GM18511 (cell line): ENCODE data around the gene STAB2.

Experiments
- ATAC-seq: cut with Tn5 transposase; IDR thresholded peaks from one replicate; pipeline ENCODE4 v1.9.1; 2021; ENCODE audit warnings: mild to moderate bottlenecking, moderate library complexity; ENCODE audit not compliant: unreplicated experiment

Gene STAB2, protein sequence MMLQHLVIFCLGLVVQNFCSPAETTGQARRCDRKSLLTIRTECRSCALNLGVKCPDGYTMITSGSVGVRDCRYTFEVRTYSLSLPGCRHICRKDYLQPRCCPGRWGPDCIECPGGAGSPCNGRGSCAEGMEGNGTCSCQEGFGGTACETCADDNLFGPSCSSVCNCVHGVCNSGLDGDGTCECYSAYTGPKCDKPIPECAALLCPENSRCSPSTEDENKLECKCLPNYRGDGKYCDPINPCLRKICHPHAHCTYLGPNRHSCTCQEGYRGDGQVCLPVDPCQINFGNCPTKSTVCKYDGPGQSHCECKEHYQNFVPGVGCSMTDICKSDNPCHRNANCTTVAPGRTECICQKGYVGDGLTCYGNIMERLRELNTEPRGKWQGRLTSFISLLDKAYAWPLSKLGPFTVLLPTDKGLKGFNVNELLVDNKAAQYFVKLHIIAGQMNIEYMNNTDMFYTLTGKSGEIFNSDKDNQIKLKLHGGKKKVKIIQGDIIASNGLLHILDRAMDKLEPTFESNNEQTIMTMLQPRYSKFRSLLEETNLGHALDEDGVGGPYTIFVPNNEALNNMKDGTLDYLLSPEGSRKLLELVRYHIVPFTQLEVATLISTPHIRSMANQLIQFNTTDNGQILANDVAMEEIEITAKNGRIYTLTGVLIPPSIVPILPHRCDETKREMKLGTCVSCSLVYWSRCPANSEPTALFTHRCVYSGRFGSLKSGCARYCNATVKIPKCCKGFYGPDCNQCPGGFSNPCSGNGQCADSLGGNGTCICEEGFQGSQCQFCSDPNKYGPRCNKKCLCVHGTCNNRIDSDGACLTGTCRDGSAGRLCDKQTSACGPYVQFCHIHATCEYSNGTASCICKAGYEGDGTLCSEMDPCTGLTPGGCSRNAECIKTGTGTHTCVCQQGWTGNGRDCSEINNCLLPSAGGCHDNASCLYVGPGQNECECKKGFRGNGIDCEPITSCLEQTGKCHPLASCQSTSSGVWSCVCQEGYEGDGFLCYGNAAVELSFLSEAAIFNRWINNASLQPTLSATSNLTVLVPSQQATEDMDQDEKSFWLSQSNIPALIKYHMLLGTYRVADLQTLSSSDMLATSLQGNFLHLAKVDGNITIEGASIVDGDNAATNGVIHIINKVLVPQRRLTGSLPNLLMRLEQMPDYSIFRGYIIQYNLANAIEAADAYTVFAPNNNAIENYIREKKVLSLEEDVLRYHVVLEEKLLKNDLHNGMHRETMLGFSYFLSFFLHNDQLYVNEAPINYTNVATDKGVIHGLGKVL (N-terminal part only)

DNA sequence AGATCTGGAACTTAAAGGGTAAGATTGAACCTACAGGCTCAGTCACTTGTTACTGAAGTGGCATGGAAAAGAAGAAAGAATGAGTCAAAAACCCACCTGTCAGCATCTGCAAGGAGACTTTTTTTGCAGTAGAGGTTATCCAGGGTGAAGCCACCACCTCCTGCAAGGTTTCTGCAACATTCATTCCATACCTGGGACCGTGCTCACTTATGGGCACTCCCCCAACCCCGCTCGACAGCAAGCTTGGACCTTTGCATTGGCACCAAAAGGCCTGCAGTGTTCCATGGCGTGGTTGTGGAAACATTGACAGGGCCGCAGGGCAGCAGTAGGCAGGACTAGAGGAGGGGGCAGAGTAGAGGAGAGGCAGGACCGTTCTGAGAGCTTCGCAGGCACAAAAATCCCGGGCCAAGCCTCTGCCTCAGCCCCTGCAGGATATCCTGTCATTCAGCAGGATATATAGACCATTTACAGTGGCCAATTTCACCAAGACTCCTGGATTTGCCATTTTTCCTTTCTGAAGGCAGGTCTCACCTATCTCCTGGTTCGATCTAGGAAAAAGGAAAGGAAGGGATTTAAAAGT is at the start of gene STAB2:
STAB2 (plus strand) TSS at position 483 of the 580 bp plus-strand sequence. CDS start 204 bp downstream, outside the sequence.
- no peak for ATAC-seq

DNA sequence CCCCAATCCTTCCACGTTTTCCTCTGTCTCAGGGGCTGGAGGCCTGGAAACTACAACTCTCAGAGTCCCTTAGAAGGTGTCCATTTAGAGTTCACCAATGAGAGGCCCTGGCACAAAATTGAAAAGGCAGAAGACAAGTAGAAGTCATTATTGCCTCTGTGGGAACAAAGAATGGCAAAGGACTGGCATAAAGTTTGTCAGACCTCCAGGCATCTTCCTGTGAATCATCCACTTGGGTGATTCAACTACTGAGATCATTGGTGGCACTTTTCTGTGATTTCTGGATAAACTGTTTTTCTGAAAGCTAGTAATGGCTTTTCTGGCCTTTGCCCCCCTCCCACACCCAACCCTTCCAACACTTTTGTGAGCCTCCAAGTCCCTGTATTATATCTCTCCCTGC is 48.7 kb upstream of the STAB2 start:
- no peak for ATAC-seq

DNA sequence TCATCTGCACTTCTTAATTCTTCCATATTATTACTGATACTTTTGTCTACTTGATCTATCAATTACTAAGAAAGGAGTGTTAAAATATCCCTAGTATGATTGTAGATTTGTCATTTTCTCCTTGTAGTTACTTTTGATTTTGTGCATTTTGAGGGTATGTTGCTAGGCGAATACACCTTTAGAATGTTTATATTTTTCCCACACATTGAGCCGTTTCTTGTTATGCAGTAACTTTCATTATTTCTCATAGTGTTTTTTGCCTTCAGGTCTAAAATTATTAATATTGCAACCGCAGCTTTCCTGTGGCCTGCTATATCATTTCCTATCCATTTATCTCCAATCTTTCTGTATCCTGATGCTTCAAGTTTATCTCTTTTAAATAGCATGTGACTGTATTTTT is 46.8 kb upstream of the STAB2 start:
- ATAC-seq = no peak

DNA sequence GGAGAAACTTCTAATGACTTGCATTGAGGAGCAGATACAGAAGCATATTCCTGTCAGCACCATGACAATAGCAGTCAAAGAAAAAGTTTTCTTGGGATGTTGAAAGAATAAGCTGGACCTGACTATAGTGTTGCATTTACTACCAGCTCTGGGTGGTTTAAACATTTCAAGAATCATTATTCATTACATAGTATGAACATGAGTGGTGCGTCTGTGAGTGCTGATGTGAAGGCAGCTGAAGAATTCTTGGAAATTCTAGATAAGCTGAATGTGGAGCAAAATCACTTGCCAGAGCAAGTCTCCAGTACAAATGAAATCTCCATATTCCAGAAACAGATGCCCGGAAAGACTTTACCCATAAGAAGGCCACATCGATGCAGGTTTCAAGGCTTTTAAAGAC is 45.0 kb upstream of the STAB2 start:
- no peak for ATAC-seq

DNA sequence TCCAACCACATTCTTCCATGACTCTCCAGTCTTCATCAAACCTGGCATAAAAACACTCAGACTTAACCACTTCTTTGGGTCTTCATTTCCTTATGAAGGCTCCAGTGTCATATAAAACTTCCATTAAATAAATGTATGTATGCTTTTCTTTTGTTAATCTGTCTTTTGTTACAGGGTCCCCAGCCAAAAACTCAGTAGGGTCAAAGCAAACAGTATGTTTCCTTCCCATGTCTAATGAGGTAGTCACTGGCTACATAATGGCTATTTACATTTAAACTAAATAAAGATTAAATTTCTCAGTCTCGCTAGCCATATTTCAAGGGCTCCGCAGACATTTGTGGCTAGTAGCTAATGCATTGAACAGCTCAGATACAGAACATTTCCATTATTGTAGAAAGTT is 40.1 kb upstream of the STAB2 start:
- ATAC-seq = no peak

DNA sequence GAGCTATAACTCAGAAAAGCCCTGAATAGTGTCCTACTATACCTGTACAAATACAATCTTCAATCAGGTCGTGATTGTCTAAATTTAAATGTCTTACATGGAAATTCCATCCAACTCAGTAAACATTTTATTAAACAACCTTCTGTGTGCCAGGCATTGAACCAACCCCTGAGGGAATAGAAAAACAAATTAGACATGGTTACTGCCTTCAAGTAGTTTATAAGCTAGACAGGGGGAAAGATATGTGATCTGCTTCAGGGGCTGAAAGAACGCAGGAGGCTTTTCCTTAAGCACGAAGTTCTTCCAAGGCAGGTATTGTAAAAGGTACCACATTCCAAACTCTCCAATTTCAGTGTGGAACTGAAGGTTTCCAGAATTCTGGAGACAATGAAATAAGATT is 39.7 kb upstream of the STAB2 start:
- no peak for ATAC-seq

DNA sequence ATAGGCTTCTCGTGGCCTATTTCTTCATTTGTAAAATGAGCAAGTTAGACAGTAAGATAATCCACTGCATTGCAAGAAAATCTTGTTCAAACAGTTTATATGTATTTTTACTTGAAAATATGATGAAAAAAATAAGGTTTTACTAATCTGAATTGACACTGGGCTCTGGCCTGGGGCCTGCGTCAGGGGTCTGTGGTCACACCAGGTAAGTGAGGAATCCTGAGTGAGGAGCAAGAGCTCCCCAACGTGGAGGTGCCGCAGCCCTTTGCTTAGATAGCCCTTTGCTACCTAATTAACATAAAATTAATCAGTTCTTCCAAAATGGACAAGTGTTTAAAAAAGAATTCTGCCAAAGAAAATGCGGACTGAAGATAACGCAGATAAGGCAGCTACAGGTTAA is 39.1 kb upstream of the STAB2 start:
- no peak for ATAC-seq

DNA sequence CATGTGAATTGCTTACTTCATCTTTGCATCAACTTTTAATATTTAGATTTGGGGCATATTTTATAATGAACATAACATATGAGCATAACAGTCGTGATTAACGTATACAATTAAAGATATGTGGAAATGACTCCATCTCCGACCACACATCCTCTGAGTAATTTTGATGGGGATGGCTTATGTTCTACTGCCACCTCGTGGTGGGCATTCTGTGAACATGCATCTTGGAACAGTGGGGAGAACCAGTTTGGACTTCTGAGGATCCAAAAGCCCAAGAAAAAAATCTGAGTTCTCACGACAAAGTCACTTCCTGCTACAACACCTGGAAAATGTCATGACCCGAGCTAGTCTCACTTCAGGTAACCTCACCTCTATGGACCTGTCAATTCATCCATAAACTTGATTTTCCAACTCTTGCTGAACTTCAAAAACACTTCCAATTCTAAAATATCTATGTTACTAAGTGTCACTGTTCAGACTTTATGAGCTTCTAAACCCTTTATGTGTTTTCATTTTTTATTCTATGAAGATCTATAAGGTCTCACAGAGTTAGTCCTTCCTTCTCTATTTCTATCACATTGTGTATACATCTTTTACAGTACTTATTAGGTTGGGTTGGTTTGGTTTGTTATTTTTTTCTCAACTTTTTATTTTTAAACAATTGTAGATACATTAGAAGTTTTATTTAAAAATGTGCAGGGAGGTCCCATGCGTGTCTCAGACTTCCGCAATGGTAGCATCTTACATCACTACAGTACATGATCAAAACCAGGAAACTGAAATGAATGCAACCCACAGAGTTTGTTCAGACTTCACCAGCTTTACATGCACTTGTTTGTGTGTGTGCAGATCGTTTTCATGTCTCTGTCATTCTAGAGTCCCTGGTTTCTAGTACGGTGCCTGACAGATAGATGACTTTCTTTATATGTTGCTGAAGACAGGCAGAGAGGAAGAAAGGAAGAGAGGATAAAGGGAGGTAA is 38.2 kb upstream of the STAB2 start:
- ATAC-seq = peak; percentile 72

DNA sequence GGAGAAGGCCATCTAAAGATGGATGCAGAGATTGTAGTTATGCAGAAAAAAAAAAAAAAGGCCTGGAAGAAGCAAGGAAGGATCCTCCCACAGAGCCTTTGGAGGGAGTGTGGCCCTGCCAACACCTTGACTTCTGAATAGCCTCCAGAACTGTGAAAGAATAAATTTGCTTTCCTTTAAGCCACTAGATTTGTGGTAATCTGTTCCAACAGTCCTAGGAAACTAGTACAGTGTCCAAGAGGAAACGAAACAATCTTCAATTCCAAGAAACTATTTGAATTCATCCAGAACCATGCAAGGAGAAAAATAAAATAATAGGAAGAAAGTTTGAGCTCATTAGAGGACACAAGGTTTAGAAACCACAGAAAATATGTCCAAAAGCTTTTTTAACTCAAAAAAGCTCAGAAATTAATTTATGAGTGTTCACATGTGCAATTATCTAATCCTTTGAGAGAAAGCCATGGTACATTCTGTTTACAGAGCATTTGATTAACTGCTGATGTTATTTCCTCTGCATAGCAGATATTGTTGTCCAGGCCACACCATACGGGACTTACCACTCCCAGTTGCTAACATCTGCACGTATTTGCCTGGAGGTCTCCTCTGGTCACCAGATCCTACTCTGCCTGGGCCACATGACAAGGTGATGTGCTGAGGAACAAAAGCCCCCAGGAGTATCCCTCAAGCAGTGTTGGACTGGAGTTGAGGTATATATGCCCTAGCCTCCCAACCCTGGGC is 30.0 kb upstream of the STAB2 start:
- ATAC-seq = no peak

DNA sequence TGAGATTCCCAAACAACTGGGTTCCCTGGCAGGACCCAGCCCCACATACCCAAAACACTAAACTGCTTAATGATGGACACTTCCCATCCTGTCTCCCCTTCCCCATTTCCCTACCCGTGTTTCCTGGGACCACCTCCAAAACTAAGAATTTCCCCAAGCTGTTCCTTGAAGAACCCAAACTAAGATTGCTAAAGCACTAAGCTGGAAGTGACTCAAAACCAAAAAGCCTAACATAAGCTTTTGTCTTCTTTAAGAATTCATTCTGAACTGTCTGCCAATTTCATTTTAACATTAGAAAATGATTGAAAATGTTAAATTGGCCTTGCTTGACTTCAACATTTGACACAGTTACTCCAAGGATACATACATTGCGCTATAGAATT is 29.5 kb upstream of the STAB2 start:
- ATAC-seq = no peak

DNA sequence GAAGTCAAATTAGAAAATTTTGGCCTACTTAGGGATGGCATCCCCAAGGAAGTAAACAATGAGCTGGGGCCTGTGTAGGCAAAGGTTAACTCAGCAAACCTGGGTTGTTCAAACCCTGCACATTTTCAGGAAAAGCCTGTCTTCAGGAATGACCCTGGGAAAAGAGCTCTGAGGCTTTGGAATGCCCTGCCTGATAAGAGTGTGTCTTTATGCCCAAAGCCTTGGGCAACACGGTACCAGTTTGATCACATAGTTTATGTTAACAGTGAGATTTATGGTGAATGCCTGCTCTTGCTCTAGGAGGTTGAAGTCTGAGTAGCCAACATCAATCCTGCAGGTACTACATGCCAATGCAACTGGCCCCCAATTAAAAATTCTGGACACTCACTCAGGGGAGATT is 28.2 kb upstream of the STAB2 start:
- ATAC-seq = no peak

DNA sequence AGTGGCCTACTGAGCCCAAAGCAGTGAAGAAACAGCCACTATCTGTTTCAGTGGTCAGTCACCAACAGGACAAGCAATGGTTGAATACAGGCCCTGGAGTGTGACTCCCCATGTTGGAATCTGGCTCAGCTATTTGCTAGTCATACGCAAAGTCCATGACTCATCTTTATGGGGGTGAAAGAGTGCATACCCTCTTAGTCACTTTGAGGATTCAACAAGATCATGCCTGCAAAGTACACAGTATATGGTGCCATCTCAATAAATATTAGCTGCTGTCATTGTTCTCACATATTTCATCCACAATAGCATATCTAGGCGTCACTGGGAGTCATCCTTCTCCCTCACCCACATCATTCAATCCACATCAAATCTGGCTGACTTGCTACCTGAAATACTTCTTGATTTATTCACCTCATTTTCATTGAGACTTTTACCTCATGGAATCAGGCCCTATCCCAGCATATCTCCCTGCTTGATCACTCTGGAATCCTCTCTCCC is 26.4 kb upstream of the STAB2 start:
- ATAC-seq = no peak

DNA sequence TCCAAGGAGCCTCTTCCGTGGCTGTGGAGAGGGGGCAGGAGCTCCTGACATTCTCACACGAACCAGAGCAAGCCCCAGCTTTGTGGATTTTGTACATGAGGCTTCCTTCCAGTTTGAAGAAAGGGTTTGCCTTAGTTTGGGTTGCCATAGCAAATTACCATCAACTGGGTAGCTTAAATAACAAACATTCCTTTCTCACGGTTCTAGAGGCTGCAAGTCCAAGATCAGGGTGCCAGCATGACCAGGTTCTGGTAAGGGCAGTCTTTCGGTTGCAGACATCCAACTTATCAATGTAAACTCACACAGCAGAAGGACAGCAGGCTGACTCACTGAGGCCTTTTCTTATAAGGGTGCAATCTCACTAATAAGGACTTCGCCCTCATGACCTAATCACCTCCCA is 25.9 kb upstream of the STAB2 start:
- ATAC-seq = no peak

DNA sequence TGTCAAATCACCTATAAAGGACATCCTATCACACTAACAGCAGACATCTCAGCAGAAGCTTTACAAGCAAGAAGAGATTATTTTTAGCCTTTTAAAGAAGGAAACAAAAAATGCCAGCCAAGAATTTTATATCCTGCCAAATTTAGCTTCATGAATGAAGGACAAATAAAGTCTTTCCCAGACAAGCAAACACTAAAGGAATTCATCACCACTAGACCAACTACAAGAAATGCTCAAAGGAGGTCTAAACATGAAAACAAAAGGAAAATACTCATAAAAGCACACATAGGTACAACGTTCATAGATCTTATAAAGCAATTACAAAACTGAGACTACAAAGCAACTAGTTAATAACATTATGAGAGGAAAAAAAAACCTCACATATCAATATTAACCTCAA is 20.7 kb upstream of the STAB2 start:
- no peak for ATAC-seq

DNA sequence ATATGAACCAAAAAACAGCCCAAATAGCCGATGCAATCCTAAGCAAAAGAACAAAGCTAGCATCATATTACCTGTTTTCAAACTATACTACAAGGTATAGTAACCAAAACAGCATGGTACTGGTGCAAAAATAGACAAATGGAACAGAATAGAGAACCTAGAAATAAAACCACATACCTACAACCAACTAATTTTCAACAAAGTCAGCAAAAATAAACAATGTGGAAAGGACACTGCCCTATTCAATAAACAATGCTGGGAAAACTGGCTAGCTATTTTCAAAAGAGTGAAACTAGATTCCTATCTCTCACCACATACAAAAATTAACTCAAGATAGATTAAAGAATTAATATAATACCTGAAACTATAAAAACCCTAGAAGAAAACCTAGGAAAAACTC is 17.8 kb upstream of the STAB2 start:
- no peak for ATAC-seq

DNA sequence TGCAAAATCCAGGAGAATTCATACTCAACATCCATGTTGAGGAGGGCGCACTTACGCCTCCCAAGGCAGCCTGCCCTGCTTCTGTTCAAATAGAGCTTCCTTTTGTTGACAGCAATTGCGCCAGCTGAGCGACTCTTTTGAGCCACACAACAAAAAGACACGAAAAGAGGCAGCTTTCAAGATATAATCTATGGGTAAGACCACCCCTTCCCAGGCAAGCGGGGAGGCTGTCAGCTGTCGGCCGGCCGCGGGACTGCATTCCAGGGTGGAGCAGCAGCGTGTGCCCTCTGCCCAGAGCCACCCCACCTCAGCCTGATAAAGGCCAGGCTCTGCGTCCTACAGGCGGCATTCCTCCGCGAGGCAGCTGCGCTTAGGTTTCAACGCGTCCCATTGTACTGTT is 15.8 kb upstream of the STAB2 start:
- no peak for ATAC-seq

DNA sequence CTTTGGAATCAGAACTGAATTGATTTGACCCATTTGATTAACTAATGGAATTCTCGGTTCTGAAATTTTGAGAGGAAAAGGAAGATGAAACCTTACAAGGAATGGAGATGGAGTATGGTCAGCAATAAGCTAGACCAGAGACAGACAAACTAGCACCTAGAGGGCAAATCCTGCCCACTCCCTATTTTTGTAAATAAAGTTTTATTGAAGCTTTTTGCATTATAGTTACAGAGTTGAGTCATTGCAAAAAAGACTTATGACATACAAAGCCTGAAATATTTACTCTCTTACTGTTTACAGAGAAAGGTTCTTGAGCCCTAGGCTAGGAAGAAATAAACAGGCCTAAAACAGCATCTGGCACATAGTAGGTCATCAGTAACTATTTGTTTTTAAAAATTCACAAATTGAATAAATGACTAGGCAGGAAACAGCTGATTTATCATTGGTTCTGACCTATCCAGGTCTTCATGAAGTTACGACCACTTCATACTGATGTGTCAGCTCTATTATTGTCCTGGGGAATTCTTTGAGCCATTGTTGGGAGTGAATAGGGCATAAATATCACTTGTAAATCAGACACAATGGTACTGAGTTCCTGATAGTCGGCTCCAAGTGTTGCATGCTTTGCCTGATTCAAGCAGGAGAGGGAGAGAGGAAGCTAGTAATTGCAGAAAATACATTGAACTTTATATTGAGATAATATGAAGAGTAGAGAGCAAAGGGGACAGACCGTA is 14.6 kb upstream of the STAB2 start:
- ATAC-seq = no peak

DNA sequence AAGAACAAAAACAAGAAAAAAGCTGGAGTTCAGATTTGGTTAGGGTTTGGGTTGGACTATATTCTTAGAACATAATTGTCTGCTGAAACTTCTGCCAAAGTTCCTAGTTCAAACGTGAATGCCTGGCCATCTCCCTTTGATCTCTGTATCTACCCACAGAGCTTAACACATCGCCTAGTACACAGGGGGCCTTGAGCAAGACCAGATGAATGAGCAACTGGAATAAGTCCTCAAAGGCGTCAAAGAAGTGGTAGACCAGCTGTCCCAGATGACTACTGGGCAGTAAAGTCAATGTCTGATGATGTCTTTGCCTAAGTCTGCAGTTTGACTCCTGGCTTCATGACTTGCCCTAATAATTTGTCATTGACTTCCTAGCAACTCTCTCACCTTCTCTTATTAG is 13.9 kb upstream of the STAB2 start:
- ATAC-seq = no peak
